GM19328 (cell line): Measurements from ENCODE around the gene LRG1.

Experiments
- ATAC-seq: cut with Tn5 transposase; IDR thresholded peaks from one replicate; pipeline ENCODE4 v1.9.1; 2021; ENCODE audit warnings: mild to moderate bottlenecking, moderate library complexity; ENCODE audit not compliant: unreplicated experiment

The LRG1 gene

GRCh38 chr19:4539693-4540581, at the start of gene LRG1:
LRG1 (minus strand) TSS chr19:4540036; CDS start chr19:4540013, 23 bp downstream.
- no peak for ATAC-seq

GRCh38 chr19:4588291-4588761, 48.5 kb upstream of the LRG1 start:
- no peak for ATAC-seq

GRCh38 chr19:4587527-4587926, 47.7 kb upstream of the LRG1 start:
- ATAC-seq, result no peak

- ATAC-seq, result no peak
These were observed 46.9 kb upstream of the LRG1 start for GRCh38 chr19:4586691-4587090.

GRCh38 chr19:4586245-4586644, 46.4 kb upstream of the LRG1 start:
- no peak for ATAC-seq

GRCh38 chr19:4585556-4585955, 45.7 kb upstream of the LRG1 start:
- ATAC-seq, result no peak

GRCh38 chr19:4584670-4585460, 45.0 kb upstream of the LRG1 start:
- no peak for ATAC-seq

GRCh38 chr19:4583961-4584669, 44.3 kb upstream of the LRG1 start:
- no peak for ATAC-seq

GRCh38 chr19:4582980-4583842, 43.4 kb upstream of the LRG1 start:
- ATAC-seq, result no peak

GRCh38 chr19:4581666-4582553, 42.1 kb upstream of the LRG1 start:
- no peak for ATAC-seq

GRCh38 chr19:4580961-4581665, 41.3 kb upstream of the LRG1 start:
- no peak for ATAC-seq

GRCh38 chr19:4580021-4580901, 40.4 kb upstream of the LRG1 start:
- no peak for ATAC-seq

GRCh38 chr19:4579389-4579788, 39.6 kb upstream of the LRG1 start:
- no peak for ATAC-seq

GRCh38 chr19:4578552-4579248, 38.9 kb upstream of the LRG1 start:
- no peak for ATAC-seq

- no peak for ATAC-seq
These were observed 37.4 kb upstream of the LRG1 start for GRCh38 chr19:4577020-4577782.
